C4-2B (cell line): Measurements from ENCODE around the gene PI16.

Source experiments
- H3K27ac ChIP-seq: fragments of 450-650 bp; 2 replicates; pipeline ENCODE4 v1.5.1; 2017
- ZFX ChIP-seq: fragments of 450-650 bp; IDR thresholded peaks from 2 replicates; pipeline ENCODE4 v1.6.1; 2017
- TF ChIP-seq, protein P1 (sequence below): fragments of 450-650 bp; conservative IDR thresholded peaks from 2 replicates; pipeline ENCODE4 v1.5.1; 2017; ENCODE audit warnings: mild to moderate bottlenecking

Gene PI16

DNA sequence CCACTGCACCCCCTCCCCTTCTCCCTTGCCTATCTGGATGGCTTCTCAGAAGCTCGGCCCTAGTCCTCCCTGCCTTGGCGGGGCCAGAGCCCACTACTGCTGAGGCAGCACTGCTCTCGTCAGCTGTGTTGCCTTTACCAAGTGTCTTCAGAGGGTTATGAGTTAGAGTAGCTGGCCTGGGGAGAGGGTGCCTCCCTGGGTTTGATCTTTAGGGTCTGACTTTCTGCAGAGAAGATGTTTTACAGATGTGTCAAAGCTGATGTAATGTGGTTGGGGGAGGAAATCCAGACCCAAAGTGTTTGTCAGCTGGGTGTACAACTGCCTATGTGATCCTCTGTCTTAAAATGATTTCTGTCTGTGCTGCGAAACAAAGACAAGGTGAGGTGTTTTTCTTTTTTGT lies 30.4 kb upstream of the PI16 start:
- TF ChIP-seq ZFX, result no peak
- TF ChIP-seq, protein P1, sequence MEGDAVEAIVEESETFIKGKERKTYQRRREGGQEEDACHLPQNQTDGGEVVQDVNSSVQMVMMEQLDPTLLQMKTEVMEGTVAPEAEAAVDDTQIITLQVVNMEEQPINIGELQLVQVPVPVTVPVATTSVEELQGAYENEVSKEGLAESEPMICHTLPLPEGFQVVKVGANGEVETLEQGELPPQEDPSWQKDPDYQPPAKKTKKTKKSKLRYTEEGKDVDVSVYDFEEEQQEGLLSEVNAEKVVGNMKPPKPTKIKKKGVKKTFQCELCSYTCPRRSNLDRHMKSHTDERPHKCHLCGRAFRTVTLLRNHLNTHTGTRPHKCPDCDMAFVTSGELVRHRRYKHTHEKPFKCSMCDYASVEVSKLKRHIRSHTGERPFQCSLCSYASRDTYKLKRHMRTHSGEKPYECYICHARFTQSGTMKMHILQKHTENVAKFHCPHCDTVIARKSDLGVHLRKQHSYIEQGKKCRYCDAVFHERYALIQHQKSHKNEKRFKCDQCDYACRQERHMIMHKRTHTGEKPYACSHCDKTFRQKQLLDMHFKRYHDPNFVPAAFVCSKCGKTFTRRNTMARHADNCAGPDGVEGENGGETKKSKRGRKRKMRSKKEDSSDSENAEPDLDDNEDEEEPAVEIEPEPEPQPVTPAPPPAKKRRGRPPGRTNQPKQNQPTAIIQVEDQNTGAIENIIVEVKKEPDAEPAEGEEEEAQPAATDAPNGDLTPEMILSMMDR, result no peak
- H3K27ac ChIP-seq, result no peak overlapping the region

DNA sequence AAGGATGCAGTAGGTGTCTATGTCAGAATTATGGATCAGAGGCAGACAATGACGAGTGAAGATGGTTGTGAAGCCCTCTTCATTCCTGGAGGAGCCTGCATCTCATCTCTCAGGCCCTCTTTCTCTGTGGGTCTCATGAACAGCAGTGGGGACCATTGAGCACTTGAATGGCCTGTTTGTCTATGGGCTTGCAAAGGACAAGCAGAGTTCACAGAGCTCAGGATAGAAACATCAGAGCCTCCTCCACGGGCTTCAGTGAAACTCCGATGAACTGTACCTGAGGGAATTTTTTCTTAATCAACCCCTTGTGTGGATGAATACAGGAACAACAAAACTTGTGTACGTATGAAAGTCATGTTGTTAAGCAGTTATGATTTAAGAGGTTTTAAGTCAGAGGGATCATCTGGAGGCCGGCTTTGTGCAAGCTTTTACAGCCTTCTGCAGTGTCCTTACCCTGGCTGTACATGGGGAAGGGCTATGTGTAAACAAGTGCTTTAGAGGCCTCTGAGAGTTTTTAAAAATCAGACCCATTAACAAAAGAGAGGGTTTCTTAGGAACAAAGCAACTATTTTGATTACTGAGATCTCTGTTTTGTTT lies 29.7 kb upstream of the PI16 start:
- TF ChIP-seq ZFX, result no peak
- TF ChIP-seq, protein P1, result no peak

DNA sequence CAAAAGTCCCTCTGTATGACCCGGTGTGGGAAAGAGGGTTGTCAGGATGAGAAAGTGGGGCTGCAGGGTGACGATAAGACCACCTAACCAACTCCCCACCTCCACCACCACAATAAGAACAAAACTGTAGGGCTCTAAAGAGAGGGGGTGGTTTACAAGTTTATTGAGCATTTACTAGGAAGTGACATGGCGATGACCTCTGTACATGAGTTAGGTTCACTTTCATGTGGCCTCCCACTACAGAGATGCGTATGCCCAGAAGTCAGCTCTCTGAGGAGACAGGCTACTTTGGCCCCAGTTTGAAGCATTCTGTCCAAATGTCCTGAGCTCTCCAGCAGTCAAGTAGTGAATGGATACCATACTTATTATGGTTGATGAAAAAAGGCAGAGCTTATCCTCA lies 28.7 kb upstream of the PI16 start:
- H3K27ac ChIP-seq, result no peak overlapping the region
- TF ChIP-seq ZFX, result no peak
- TF ChIP-seq, protein P1, result no peak

More for the DNA sequence above, 29.7 kb upstream of the PI16 start:
- H3K27ac ChIP-seq, result no peak overlapping the region

DNA sequence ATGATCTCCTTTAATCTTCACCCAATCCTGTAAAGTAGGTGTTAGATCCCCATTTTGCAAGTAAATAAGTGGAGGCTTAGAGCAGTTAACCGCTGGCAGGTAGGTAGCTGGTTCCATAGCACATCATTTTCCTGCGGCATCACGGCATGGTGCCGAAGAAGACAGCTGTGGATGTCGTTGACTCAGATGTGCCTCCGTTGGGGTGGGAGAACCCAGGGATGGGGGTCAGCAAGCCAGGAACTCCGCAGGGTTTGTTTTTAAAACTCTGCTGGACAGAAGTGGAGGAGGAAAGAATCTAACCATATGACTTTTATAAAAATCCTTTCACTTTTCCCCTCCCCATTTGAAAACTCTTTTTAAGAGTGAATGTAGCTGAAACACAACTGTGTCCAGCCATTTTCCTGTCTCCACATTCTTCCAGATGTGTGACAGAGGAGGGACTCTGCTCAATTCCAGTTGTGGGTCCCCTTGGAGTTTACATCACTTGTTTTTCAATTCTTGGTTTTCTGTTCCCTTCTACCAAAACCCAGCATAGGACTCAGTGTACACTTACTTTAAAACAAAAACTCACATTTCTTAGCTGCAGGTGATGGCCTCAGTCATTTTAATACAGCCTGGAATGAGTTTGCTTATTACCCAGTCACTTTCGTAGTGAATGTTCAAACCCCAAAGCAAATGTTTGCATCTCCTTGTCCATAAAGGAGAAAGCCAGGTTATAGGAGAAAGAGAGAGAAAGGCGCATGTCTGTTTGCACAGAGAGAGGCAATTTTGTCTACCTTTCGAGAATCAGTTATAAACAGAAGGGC lies 27.6 kb upstream of the PI16 start:
- no peak overlapping the region for H3K27ac ChIP-seq
- TF ChIP-seq, protein P1, result no peak
- no peak for TF ChIP-seq ZFX

DNA sequence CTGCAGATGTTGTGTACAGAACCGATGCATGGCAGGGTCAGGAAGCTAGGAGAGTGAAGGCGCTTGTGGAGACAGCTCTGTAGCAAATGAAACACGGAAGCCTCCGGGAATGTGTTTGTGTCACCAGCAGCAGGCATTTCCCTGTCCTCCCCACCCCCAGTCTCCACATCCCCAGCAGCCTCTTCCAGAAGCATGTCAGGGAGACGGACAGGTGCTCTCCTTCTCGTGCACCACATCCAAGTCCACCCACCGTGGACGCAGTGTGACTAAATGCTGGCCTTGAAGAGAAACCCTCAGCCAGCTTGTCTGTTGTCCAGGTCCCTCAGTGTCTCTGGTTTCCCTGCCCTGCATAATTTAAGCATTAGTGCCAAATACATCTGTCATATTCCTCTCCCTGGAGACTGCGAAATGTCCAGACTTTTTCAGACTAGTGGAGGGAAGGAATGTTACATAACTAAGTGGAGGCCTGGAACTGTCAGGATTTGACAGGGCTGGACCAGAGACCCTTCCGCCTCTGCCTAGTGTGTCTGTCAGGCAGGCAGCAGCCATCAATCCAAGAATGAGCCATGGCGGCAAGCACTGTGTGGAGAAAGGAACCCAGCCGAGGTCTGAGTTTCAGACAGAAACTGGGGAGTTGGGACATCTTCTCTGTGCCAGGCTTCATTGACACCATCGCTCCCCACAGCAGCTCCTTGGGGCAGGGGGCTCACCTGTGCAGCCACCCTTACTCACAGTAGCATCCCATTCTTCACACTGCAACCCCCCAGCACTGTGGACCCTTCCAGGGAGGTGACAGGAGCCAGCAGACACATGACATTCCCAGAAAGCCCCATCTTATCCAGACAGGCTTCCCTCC lies 26.6 kb upstream of the PI16 start:
- no peak overlapping the region for H3K27ac ChIP-seq
- TF ChIP-seq, protein P1, result no peak
- no peak for TF ChIP-seq ZFX

DNA sequence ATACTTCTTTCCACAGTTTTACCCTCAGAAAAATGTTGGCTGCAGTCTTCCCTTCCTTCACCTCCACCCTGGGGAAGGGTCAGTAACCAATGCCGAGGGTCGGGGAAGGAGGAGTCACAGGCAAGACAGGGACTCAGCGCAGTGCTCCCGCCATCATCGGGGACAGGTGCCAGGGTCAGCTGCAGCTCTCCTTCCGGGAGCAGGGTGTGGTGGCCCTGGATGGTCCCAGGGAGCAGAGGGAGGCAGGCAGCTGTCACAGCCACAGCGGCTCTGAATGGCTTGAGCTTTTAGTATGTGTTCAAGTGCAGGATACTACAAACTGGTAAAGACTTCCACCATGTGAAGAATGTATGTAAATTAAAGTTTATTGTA lies 26.0 kb upstream of the PI16 start:
- H3K27ac ChIP-seq, result no peak overlapping the region
- TF ChIP-seq, protein P1, result no peak
- no peak for TF ChIP-seq ZFX

DNA sequence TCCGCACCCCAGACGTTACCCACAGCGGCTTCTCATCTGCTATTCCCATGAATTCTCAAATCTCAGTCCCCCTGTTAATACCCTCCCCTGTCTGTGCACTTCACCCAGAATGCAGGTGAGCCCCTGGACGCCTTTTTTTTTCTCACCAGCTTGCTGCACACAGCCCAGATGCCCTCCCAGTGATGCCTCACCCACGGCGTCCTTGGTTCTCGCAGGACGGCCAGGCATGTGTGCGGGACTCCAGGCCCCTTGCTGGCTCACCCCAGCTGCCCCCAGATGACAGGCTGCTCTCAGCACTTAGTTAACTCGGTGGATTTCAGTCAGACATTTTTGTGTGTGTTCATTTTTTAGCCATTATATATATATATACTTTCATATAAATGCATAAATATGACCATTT lies 25.4 kb upstream of the PI16 start:
- TF ChIP-seq, protein P1, result no peak
- no peak for TF ChIP-seq ZFX
- H3K27ac ChIP-seq, result no peak overlapping the region
